WERI-Rb-1 (cell line): ENCODE data around the gene ABCA8.
"Not testable (repeated sequence)": the region's sequence is repeated elsewhere in the genome, so short reads cannot be mapped to it uniquely, and the experiment has no call there.

ENCODE experiments used
- DNase-seq: peaks from one replicate; pipeline ENCODE4 v3.0.0-alpha.2; 2020
- H3K27ac ChIP-seq: fragments of 250-450 bp; sonication (Bioruptor Pico); 2 replicates; pipeline ENCODE4 v1.5.1; 2020; ENCODE audit warnings: mild to moderate bottlenecking, moderate library complexity
- H3K27me3 ChIP-seq: fragments of 250-450 bp; sonication (Bioruptor Pico); 2 replicates; pipeline ENCODE4 v1.5.1; 2021; ENCODE audit warnings: mild to moderate bottlenecking, low read depth, moderate library complexity; ENCODE audit not compliant: insufficient read depth, severe bottlenecking
- H3K36me3 ChIP-seq: fragments of 250-450 bp; sonication (Bioruptor Pico); 2 replicates; pipeline ENCODE4 v1.5.1; 2020; ENCODE audit warnings: mild to moderate bottlenecking, moderate library complexity
- H3K4me3 ChIP-seq: 2 replicates; pipeline ENCODE4 v1.5.1; 2011; ENCODE audit warnings: low read depth, mild to moderate bottlenecking, control low read depth, low read length
- H3K9me3 ChIP-seq: fragments of 250-450 bp; sonication (Bioruptor Pico); 2 replicates; pipeline ENCODE4 v1.5.1; 2021; ENCODE audit warnings: mild to moderate bottlenecking, moderate library complexity; ENCODE audit not compliant: severe bottlenecking
- CTCF ChIP-seq: IDR thresholded peaks from 2 replicates; pipeline ENCODE4 v1.5.1; 2011; ENCODE audit warnings: low read depth, mild to moderate bottlenecking, control low read depth, inconsistent platforms, low read length

The ABCA8 gene

GRCh38 chr17:68955181-68955841 is at the start of gene ABCA8:
Gene ABCA8 (minus strand): TSS chr17:68955392. CDS start chr17:68942034, 13,358 bp downstream.
- DNase-seq, result no peak
- Histone ChIP-seq H3K27ac (no peak within 1 kb of the TSS), H3K4me3 (no peak within 1 kb of the TSS), H3K9me3 (peaks cover 5% of the 10 kb centered on the region), H3K36me3 (no peaks in the 10 kb centered on the region), H3K27me3 (no peaks in the 10 kb centered on the region)
- no peak for TF ChIP-seq CTCF

GRCh38 chr17:69004759-69005158 is 49.6 kb upstream of the ABCA8 start:
- not testable (repeated sequence) for H3K36me3 ChIP-seq, H3K27ac ChIP-seq, H3K4me3 ChIP-seq, H3K9me3 ChIP-seq, DNase-seq, H3K27me3 ChIP-seq

- H3K4me3 ChIP-seq, H3K36me3 ChIP-seq, H3K27ac ChIP-seq, H3K27me3 ChIP-seq, DNase-seq, H3K9me3 ChIP-seq: not testable (repeated sequence)
These were observed 44.6 kb upstream of the ABCA8 start for GRCh38 chr17:68999743-69000142.

- Histone ChIP-seq H3K9me3 (no peaks in the 10 kb centered on the region), H3K4me3 (no peak overlapping the region), H3K27ac (no peak overlapping the region), H3K36me3 (no peaks in the 10 kb centered on the region), H3K27me3 (no peaks in the 10 kb centered on the region)
- no peak for TF ChIP-seq CTCF
- DNase-seq, result no peak
These were observed 37.9 kb upstream of the ABCA8 start for GRCh38 chr17:68993112-68993511.

- Histone ChIP-seq H3K27ac (no peak overlapping the region), H3K9me3 (no peaks in the 10 kb centered on the region), H3K4me3 (no peak overlapping the region), H3K27me3 (no peaks in the 10 kb centered on the region), H3K36me3 (no peaks in the 10 kb centered on the region)
- no peak for DNase-seq
- TF ChIP-seq CTCF, result no peak
These were observed 32.8 kb upstream of the ABCA8 start for GRCh38 chr17:68987966-68988365.

- Histone ChIP-seq H3K27ac (no peak overlapping the region), H3K27me3 (no peaks in the 10 kb centered on the region), H3K9me3 (no peaks in the 10 kb centered on the region), H3K4me3 (no peak overlapping the region), H3K36me3 (no peaks in the 10 kb centered on the region)
- DNase-seq, result no peak
- TF ChIP-seq CTCF, result no peak
These were observed 26.1 kb upstream of the ABCA8 start for GRCh38 chr17:68981288-68981687.
